IPS DF 4.7 (cell line): ENCODE results near the gene RAD17.

Source experiments
- DNase-seq: peaks from one replicate; pipeline ENCODE4 v3.0.0-alpha.2; 2013; ENCODE audit warnings: low spot score; ENCODE audit errors: extremely low read depth

RAD17 gene

GRCh38 chr5:69462170-69462569 lies 92.6 kb downstream of the RAD17 start:
- DNase-seq: no peak
